ENCODE results near the gene IGSF9.
A peak's percentile ranks its signal among the peaks of the same experiment; 100 is the strongest.

The IGSF9 gene

DNA sequence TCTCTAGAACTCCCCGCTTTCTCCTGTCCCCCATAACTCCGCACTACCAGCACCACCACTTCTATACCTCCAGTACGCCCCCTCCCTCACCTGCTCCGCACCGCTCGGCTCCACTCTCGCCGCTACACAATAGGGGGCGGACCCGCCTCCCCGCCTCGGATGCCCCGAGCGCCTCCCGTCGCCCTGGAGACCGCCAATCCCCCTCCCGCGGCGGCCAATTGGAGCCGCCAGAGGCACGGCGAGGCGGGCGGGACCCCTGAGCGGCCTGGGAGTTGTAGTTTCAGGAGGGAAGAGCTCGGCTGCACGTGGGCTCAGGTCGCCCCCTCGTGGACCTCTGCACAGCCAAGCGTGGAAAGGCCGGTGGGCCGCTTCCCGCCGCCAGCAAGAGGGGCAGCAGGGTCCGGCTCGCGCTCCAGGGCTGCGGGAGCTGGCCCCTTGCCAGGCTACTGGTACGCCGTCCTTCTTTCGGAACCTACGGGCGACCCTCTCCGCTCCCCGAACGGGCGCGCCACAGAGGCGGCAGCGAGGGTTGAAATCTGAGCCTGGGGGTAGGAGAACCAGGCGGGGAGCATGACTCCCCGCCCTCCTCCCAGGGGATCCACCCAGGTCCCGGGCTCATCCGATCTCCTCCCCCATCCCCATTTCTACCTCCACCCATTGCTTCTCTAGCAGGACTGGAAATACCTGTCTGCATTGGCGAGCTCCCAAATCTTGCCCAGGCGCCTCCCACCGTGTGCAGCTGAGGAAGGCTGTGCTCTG, at the start of gene IGSF9:
Gene IGSF9 (minus strand): TSS at position 131 of the 759 bp plus-strand sequence. CDS start 2,159 bp downstream, outside the sequence.
- TF ChIP-seq, protein P1, sequence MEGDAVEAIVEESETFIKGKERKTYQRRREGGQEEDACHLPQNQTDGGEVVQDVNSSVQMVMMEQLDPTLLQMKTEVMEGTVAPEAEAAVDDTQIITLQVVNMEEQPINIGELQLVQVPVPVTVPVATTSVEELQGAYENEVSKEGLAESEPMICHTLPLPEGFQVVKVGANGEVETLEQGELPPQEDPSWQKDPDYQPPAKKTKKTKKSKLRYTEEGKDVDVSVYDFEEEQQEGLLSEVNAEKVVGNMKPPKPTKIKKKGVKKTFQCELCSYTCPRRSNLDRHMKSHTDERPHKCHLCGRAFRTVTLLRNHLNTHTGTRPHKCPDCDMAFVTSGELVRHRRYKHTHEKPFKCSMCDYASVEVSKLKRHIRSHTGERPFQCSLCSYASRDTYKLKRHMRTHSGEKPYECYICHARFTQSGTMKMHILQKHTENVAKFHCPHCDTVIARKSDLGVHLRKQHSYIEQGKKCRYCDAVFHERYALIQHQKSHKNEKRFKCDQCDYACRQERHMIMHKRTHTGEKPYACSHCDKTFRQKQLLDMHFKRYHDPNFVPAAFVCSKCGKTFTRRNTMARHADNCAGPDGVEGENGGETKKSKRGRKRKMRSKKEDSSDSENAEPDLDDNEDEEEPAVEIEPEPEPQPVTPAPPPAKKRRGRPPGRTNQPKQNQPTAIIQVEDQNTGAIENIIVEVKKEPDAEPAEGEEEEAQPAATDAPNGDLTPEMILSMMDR (IDR thresholded peaks at IDR 0.05; ENCODE audit: control insufficient read depth, extremely low read depth, insufficient read depth): peak; percentile 69
- DNase-seq (ENCODE audit: low read depth): peak; percentile 96
- peak within 1 kb of the TSS; percentile 50 for H3K4me3 ChIP-seq (ENCODE audit: low read depth, low read length)

DNA sequence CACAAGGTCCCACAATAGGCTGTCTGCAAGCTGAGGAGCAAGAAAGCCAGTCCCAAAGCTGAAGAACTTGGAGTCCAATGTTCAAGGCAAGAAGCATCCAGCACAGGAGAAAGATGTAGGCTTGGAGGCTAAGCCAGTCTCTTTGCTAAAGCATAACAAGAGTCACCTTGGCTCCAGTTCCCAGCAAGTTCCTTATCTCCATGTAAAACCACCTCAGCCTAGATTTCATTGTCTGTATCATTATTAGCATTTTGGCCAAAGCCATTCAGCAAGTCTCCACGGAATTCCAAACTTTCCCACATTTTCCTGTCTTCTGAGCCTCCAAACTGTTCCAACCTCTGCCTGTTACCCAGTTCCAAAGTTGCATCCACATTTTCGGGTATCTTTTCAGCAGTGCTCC, 49.5 kb upstream of the IGSF9 start:
- no peak for DNase-seq (ENCODE audit: low read depth)
- TF ChIP-seq, protein P1 (IDR thresholded peaks at IDR 0.05; ENCODE audit: control insufficient read depth, extremely low read depth, insufficient read depth): no peak
- no peak overlapping the region for H3K4me3 ChIP-seq (ENCODE audit: low read depth, low read length)

DNA sequence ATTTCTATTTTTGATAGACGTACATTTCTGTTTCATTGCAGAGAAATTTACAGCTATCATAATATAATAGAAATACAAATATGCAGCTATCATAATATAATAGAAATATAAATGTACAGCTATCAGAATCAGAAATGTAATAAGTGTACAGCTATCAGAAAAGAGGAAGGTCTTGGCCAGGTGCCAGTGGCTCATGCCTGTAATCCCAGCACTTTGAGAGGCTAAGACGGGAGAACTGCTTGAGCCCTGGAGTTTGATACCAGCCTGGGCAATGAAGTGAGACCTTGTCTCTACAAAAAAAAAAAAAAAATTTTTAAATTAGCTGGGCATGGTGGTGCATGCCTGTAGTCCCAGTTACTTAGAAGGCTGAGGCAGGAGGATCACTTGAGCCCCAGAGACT, 48.5 kb upstream of the IGSF9 start:
- no peak for DNase-seq (ENCODE audit: low read depth)
- H3K4me3 ChIP-seq (ENCODE audit: low read depth, low read length): no peak overlapping the region
- TF ChIP-seq, protein P1 (IDR thresholded peaks at IDR 0.05; ENCODE audit: control insufficient read depth, extremely low read depth, insufficient read depth): no peak

DNA sequence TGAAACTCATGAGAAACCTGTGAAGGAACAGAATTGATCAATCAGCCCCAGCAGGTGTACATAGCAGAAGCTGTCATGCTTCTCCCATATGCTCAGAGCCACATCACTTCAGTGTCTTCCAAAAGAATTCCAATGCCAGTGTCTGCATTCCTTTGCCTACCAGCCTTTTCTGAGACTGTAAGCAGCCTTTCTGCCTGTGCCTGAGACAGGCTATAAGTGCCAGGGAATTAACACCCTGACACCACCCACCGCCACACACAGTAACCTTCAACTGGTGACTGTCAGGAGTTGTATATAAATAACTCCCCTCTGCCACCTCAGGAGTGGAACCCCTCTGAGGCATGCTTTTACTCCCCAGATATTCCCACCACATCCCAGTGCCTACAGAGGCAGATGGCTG, 46.7 kb upstream of the IGSF9 start:
- TF ChIP-seq, protein P1 (IDR thresholded peaks at IDR 0.05; ENCODE audit: control insufficient read depth, extremely low read depth, insufficient read depth): no peak
- H3K4me3 ChIP-seq (ENCODE audit: low read depth, low read length): no peak overlapping the region
- no peak for DNase-seq (ENCODE audit: low read depth)

- TF ChIP-seq, protein P1 (IDR thresholded peaks at IDR 0.05; ENCODE audit: control insufficient read depth, extremely low read depth, insufficient read depth): no peak
- peak; percentile 13 for DNase-seq (ENCODE audit: low read depth)
- H3K4me3 ChIP-seq (ENCODE audit: low read depth, low read length): no peak overlapping the region
Measured at GRCh38 chr1:159991513-159991912, 46.1 kb upstream of the IGSF9 start.

GRCh38 chr1:159990005-159990404, 44.6 kb upstream of the IGSF9 start:
- DNase-seq (ENCODE audit: low read depth): no peak
- TF ChIP-seq, protein P1 (IDR thresholded peaks at IDR 0.05; ENCODE audit: control insufficient read depth, extremely low read depth, insufficient read depth): no peak

GRCh38 chr1:159989581-159989980, 44.2 kb upstream of the IGSF9 start:
- TF ChIP-seq, protein P1 (IDR thresholded peaks at IDR 0.05; ENCODE audit: control insufficient read depth, extremely low read depth, insufficient read depth): no peak
- H3K4me3 ChIP-seq (ENCODE audit: low read depth, low read length): no peak overlapping the region
- no peak for DNase-seq (ENCODE audit: low read depth)

More at GRCh38 chr1:159990005-159990404, 44.6 kb upstream of the IGSF9 start:
- no peak overlapping the region for H3K4me3 ChIP-seq (ENCODE audit: low read depth, low read length)
